GM23248 (cell line): ENCODE measurements around the gene POU3F1.

Experiments used
- EZH2 ChIP-seq: fragments of 200-600 bp; sonication (generic); IDR thresholded peaks from 2 replicates; pipeline ENCODE4 v1.6.1; 2018; ENCODE audit warnings: antibody characterized with exemption, mild to moderate bottlenecking; ENCODE audit not compliant: insufficient read depth, poor library complexity, severe bottlenecking
- EZH2phosphoT487 ChIP-seq: fragments of 200-600 bp; sonication (generic); IDR thresholded peaks from 2 replicates; pipeline ENCODE4 v1.6.1; 2018; ENCODE audit warnings: antibody characterized with exemption, moderate library complexity, mild to moderate bottlenecking, low read depth; ENCODE audit not compliant: insufficient read depth

- TF ChIP-seq EZH2phosphoT487 (no peak), EZH2 (no peak)
These were observed 15.1 kb downstream of the POU3F1 start for GRCh38 chr1:38031513-38031866.
